Mesendoderm (in vitro differentiated cells): Measurements from ENCODE around the gene VAMP8.
"Not testable (repeated sequence)": the region's sequence is repeated elsewhere in the genome, so short reads cannot be mapped to it uniquely, and the experiment has no call there.

Source experiments
- DNase-seq: peaks from one replicate; pipeline ENCODE4 v3.0.0; 2013
- H2AK5ac ChIP-seq: 2 replicates; pipeline ENCODE4 v1.6.1; 2013; ENCODE audit warnings: low read length, inconsistent platforms
- H2BK120ac ChIP-seq: 2 replicates; pipeline ENCODE4 v1.6.1; 2013; ENCODE audit warnings: low read depth, mild to moderate bottlenecking, low read length, moderate library complexity, mixed read lengths
- H2BK15ac ChIP-seq: replicated peaks from 2 replicates; pipeline ENCODE4 v1.6.1; 2013; ENCODE audit warnings: low read depth, mild to moderate bottlenecking, moderate library complexity
- H2BK5ac ChIP-seq: 2 replicates; pipeline ENCODE4 v1.6.1; 2013; ENCODE audit warnings: low read length, inconsistent platforms
- H3K18ac ChIP-seq: 2 replicates; pipeline ENCODE4 v1.6.1; 2013; ENCODE audit warnings: mild to moderate bottlenecking, low read length, mixed read lengths
- H3K23ac ChIP-seq: one replicate; pipeline ENCODE4 v1.6.1; 2013; ENCODE audit warnings: low read length
- H3K27ac ChIP-seq: 2 replicates; pipeline ENCODE4 v1.5.1; 2013; ENCODE audit warnings: low read depth, mild to moderate bottlenecking, inconsistent platforms, low read length, moderate library complexity
- H3K27me3 ChIP-seq: 2 replicates; pipeline ENCODE4 v1.6.1; 2013; ENCODE audit warnings: low read length, control low read depth, mild to moderate bottlenecking, inconsistent platforms; ENCODE audit not compliant: insufficient read depth, poor library complexity
- H3K36me3 ChIP-seq: 2 replicates; pipeline ENCODE4 v1.6.1; 2013; ENCODE audit warnings: low read length, inconsistent platforms; ENCODE audit not compliant: control insufficient read depth, insufficient read depth
- H3K4ac ChIP-seq: one replicate; pipeline ENCODE4 v1.6.1; 2013; ENCODE audit warnings: low read depth, mild to moderate bottlenecking, low read length, moderate library complexity
- H3K4me1 ChIP-seq: 2 replicates; pipeline ENCODE4 v1.6.1; 2013; ENCODE audit warnings: low read depth, low read length, inconsistent platforms; ENCODE audit not compliant: control insufficient read depth
- H3K4me2 ChIP-seq: 2 replicates; pipeline ENCODE4 v1.6.1; 2013; ENCODE audit warnings: low read length
- H3K4me3 ChIP-seq: 2 replicates; pipeline ENCODE4 v1.5.1; 2013; ENCODE audit warnings: mild to moderate bottlenecking, low read length
- H3K56ac ChIP-seq: one replicate; pipeline ENCODE4 v1.6.1; 2013; ENCODE audit warnings: low read length
- H3K79me1 ChIP-seq: 2 replicates; pipeline ENCODE4 v1.6.1; 2013; ENCODE audit warnings: low read length, inconsistent platforms
- H3K79me2 ChIP-seq: 2 replicates; pipeline ENCODE4 v1.6.1; 2013; ENCODE audit warnings: mild to moderate bottlenecking, low read length; ENCODE audit not compliant: control insufficient read depth, insufficient read depth
- H3K9ac ChIP-seq: 2 replicates; pipeline ENCODE4 v1.6.1; 2013; ENCODE audit warnings: low read length, inconsistent platforms
- H4K5ac ChIP-seq: one replicate; pipeline ENCODE4 v1.6.1; 2013; ENCODE audit warnings: low read length
- H4K8ac ChIP-seq: one replicate; pipeline ENCODE4 v1.6.1; 2013; ENCODE audit warnings: low read depth, mild to moderate bottlenecking, control low read depth, low read length, moderate library complexity
- WGBS: extraction: QIAGEN DNeasy Blood & Tissue Kit; methylation state at CpG from one replicate; pipeline ENCODE4 v1.1.7; 2013; ENCODE audit warnings: low lambda C conversion rate, missing lambda C conversion rate; ENCODE audit not compliant: insufficient coverage; ENCODE audit errors: extremely low coverage; 5-methylcytosine and 5-hydroxymethylcytosine counted together

Gene VAMP8

GRCh38 chr2:85589181-85589580, 11.8 kb downstream of the VAMP8 start:
- Histone ChIP-seq H3K79me2 (no peaks in the 10 kb centered on the region), H2AK5ac (no peak overlapping the region), H2BK120ac (no peak overlapping the region), H3K4me3 (no peak overlapping the region), H3K36me3 (no peaks in the 10 kb centered on the region), H4K8ac (no peak overlapping the region), H3K27ac (no peak overlapping the region), H3K4me1 (peaks cover 11% of the 10 kb centered on the region), H2BK15ac (no peak overlapping the region), H4K5ac (no peak overlapping the region), H3K4me2 (no peak overlapping the region), H2BK5ac (no peak overlapping the region), H3K79me1 (no peaks in the 10 kb centered on the region), H3K56ac (no peak overlapping the region), H3K23ac (no peak overlapping the region), H3K18ac (no peak overlapping the region), H3K4ac (no peak overlapping the region), H3K27me3 (no peaks in the 10 kb centered on the region), H3K9ac (no peak overlapping the region)
- no CpG with 5 or more reads among the region's 4 CpGs for WGBS
- DNase-seq, result no peak

GRCh38 chr2:85589982-85590791, 12.8 kb downstream of the VAMP8 start:
- DNase-seq, result no peak
- Histone ChIP-seq H4K8ac (no peak overlapping the region), H3K27ac (no peak overlapping the region), H3K56ac (no peak overlapping the region), H4K5ac (no peak overlapping the region), H3K27me3 (no peaks in the 10 kb centered on the region), H2AK5ac (no peak overlapping the region), H3K23ac (no peak overlapping the region), H2BK5ac (no peak overlapping the region), H3K18ac (no peak overlapping the region), H3K4me2 (no peak overlapping the region), H3K4me3 (no peak overlapping the region), H3K36me3 (no peaks in the 10 kb centered on the region), H2BK15ac (no peak overlapping the region), H3K4ac (no peak overlapping the region), H3K79me1 (no peaks in the 10 kb centered on the region), H3K9ac (no peak overlapping the region), H3K79me2 (no peaks in the 10 kb centered on the region), H3K4me1 (peaks cover 6% of the 10 kb centered on the region), H2BK120ac (no peak overlapping the region)
- no CpG with 5 or more reads among the region's 7 CpGs for WGBS

GRCh38 chr2:85590950-85591349, 13.6 kb downstream of the VAMP8 start:
- WGBS, result no CpG with 5 or more reads among the region's 2 CpGs
- no peak overlapping the region for H4K8ac ChIP-seq
- H3K56ac ChIP-seq, result no peak overlapping the region
- H3K36me3 ChIP-seq, result no peaks in the 10 kb centered on the region
- peaks cover 2% of the 10 kb centered on the region for H3K79me2 ChIP-seq
- H4K5ac ChIP-seq, result no peak overlapping the region
- H3K18ac ChIP-seq, result no peak overlapping the region
- H3K4me1 ChIP-seq, result peaks cover 2% of the 10 kb centered on the region
- H3K4me2 ChIP-seq, result no peak overlapping the region
- H3K4ac ChIP-seq, result no peak overlapping the region
- H2BK5ac ChIP-seq, result no peak overlapping the region
- no peak overlapping the region for H3K4me3 ChIP-seq
- H3K27me3 ChIP-seq, result no peaks in the 10 kb centered on the region
- H2BK120ac ChIP-seq, result no peak overlapping the region
- no peak overlapping the region for H3K23ac ChIP-seq
- no peak overlapping the region for H3K27ac ChIP-seq
- no peak for DNase-seq
- peaks cover 1% of the 10 kb centered on the region for H3K79me1 ChIP-seq
- H3K9ac ChIP-seq, result no peak overlapping the region
- no peak overlapping the region for H2AK5ac ChIP-seq
- H2BK15ac ChIP-seq, result no peak overlapping the region

- H3K4me3 ChIP-seq, result no peak overlapping the region
- H3K4ac ChIP-seq, result no peak overlapping the region
- no peak overlapping the region for H3K4me2 ChIP-seq
- no peak overlapping the region for H3K18ac ChIP-seq
- H3K79me2 ChIP-seq, result peaks cover 8% of the 10 kb centered on the region
- no peak overlapping the region for H2AK5ac ChIP-seq
- peaks cover 2% of the 10 kb centered on the region for H3K4me1 ChIP-seq
- no peak overlapping the region for H3K23ac ChIP-seq
- no peaks in the 10 kb centered on the region for H3K36me3 ChIP-seq
- H2BK5ac ChIP-seq, result no peak overlapping the region
- H4K5ac ChIP-seq, result no peak overlapping the region
- no CpG with 5 or more reads among the region's 12 CpGs for WGBS
- no peaks in the 10 kb centered on the region for H3K27me3 ChIP-seq
- H3K79me1 ChIP-seq, result peaks cover 7% of the 10 kb centered on the region
- H2BK15ac ChIP-seq, result no peak overlapping the region
- H3K9ac ChIP-seq, result no peak overlapping the region
- no peak overlapping the region for H3K27ac ChIP-seq
- H4K8ac ChIP-seq, result no peak overlapping the region
- H2BK120ac ChIP-seq, result no peak overlapping the region
- no peak for DNase-seq
- H3K56ac ChIP-seq, result no peak overlapping the region
Observed at GRCh38 chr2:85591563-85591962, 14.2 kb downstream of the VAMP8 start.

DNA sequence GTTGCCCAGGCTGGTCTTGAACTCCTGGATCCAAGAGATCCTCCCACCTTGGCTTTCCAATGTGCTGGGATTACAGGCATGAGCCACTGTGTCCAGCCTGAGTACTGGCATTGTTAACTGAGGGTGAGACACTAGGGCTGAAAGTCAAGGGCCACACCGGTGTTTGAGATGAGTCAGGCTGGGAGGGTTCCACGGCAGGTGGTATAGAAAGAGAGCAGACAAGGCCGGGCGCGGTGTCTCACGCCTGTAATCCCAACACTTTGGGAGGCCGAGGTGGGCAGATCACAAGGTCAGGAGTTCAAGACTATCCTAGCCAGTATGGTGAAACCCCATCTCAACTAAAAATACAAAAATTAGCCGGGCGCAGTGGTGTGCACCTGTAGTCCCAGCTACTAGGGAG, 14.9 kb downstream of the VAMP8 start:
- H2BK5ac ChIP-seq, H4K8ac ChIP-seq, H3K4me3 ChIP-seq, H2BK15ac ChIP-seq, DNase-seq, H3K18ac ChIP-seq, H3K27ac ChIP-seq, H2BK120ac ChIP-seq, H3K56ac ChIP-seq, H3K36me3 ChIP-seq, H3K9ac ChIP-seq, H3K23ac ChIP-seq, H3K4me2 ChIP-seq, H2AK5ac ChIP-seq, H3K4ac ChIP-seq, H3K27me3 ChIP-seq, H4K5ac ChIP-seq, H3K4me1 ChIP-seq: not testable (repeated sequence)
- H3K79me2 ChIP-seq, result peaks cover 15% of the 10 kb centered on the region
- no CpG with 5 or more reads among the region's 9 CpGs for WGBS
- H3K79me1 ChIP-seq, result peaks cover 15% of the 10 kb centered on the region

- no CpG with 5 or more reads among the region's 3 CpGs for WGBS
- H3K23ac ChIP-seq, result no peak overlapping the region
- DNase-seq, result no peak
Observed at GRCh38 chr2:85593023-85593422, 15.6 kb downstream of the VAMP8 start.

More at GRCh38 chr2:85593023-85593422, 15.6 kb downstream of the VAMP8 start:
- Histone ChIP-seq H3K4me2 (no peak overlapping the region), H4K5ac (no peak overlapping the region), H3K4ac (no peak overlapping the region), H3K18ac (no peak overlapping the region), H2BK120ac (no peak overlapping the region), H3K56ac (no peak overlapping the region), H3K27ac (no peak overlapping the region), H2AK5ac (no peak overlapping the region), H4K8ac (no peak overlapping the region), H3K79me2 (peaks cover 15% of the 10 kb centered on the region), H3K4me1 (peaks cover 2% of the 10 kb centered on the region), H3K9ac (no peak overlapping the region), H2BK15ac (no peak overlapping the region), H3K4me3 (no peak overlapping the region), H2BK5ac (no peak overlapping the region), H3K27me3 (no peaks in the 10 kb centered on the region), H3K79me1 (peaks cover 18% of the 10 kb centered on the region), H3K36me3 (peaks cover 8% of the 10 kb centered on the region)
